HG03558 (cell line): ENCODE data around the gene CAMK1.

Experiments used
- ATAC-seq: cut with Tn5 transposase; IDR thresholded peaks from one replicate; pipeline ENCODE4 v1.9.1; 2021; ENCODE audit warnings: moderate number of reproducible peaks; ENCODE audit not compliant: unreplicated experiment; ENCODE audit errors: extremely low read depth

CAMK1 gene

DNA sequence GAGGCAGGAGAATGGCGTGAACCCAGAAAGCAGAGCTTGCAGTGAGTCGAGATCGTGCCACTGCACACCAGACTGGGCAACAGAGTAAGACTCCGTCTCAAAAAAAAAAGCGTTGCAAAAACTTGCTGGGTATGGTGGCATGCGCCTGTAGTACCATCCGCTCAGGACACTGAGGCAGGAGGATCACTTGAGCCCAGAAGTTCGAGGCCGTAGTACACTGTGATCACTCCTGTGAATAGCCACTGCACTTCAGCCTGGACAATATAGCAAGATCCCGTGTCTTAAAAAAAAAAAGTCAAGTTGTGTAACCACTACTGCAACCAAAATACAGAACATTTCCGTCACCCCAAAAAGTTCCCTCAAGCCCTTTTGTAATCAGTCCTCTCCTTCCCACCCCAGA lies 24.7 kb upstream of the CAMK1 start:
- no peak for ATAC-seq

DNA sequence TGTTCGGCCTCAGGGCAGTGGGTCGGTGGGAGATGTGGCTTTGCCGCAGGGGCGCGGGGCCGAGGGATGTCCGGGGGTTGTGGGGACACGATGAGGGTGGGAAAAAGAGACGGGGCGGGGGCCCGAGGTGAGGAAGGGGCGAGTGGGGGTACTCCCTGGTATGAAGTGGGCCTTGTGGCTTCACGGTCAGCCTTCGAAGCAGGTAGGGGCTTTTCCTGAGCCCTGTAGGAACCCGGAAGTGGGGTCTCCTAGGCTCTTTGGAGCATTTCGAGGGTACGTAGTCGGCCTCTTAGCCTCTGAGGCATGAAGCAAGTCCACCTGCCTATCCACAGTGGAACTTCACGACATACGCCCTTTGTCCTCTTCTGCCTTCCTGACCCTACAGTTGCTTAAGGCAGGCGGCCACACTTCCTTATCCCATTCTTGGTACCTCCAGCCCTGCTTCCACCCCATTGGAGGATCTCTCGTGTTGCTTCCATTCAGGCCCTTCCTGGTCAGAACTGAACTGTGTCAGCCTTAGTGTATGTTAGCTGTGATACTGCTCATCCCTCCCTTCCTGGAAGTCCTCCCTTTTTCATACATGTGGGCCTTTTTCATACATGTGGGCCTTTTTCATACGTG lies 23.5 kb upstream of the CAMK1 start:
- no peak for ATAC-seq

DNA sequence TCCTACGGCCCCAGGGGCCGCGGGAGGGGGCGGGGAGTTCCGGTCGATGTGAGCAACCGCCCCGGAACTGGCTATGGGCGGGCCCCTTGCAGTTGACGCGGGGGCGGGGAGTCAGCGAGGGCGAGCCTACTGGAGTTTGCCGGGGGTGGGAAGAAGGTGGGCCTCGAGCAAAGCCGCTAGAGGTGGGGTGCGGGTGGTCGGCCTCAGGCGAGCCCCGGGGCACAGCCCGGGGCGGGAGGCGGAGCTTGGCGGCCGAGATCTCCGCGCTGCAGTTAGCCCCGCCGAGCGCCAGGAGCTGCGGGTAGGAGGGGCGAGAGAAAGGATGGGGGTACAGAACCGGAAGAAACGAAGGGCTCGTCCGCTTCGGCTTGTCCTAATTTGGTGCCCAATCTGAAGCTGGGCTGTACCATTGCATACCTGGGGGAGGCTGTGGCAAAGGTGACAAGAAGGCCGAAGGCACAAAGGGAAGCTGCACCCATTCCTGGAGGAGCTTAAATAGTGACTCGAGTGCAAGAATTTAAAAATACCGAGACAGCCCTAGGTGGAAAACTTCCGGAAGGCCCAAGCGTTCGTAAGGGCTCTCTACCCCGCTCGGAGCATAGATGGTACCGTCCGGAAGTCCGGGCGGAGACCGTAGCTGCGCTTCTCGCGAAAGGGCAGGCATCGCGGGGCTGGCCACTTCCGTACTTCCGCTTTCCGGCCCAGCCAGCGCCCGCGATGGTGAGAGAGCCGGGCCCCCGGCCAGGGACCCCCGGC lies 22.8 kb upstream of the CAMK1 start, which contains the start of the genes ARPC4 and TADA3:
Gene ARPC4, plus strand, starts transcription at position 678 of the 756 bp plus-strand sequence. Its CDS starts 40 bp downstream, at position 718.
Gene TADA3, minus strand, starts transcription at position 69 of the 756 bp plus-strand sequence. CDS start 1,007 bp downstream, outside the sequence.
- ATAC-seq, result peak; percentile 57

DNA sequence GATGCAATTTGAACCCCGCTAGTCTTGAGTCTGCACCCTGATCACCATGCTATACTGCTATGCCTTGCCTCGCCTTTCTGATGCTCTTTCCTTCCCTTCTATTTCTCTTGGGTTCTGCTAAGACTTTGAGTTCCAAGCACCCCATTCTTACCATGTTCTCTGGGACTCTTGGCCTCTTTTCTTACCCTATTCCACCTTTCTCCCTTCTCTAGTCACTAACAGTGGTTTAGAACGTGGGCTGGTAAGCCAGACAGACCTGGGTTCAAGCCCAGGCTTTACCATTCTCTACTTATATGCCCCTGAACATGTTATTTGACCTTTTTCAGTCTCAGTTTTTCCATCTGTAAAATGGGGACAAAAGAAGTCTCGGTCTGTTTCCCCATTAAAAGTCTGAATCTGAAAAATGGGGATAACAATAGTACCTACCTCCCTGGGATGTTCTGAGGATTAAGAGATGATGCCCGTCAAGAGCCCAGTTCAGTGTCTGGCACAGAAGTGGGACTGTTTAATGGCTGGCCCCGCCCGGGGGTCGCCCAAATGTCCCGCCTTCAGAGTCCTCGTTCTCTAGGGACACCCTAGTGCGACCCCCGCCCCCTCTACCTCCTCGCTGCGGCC lies 22.1 kb upstream of the CAMK1 start:
- no peak for ATAC-seq

DNA sequence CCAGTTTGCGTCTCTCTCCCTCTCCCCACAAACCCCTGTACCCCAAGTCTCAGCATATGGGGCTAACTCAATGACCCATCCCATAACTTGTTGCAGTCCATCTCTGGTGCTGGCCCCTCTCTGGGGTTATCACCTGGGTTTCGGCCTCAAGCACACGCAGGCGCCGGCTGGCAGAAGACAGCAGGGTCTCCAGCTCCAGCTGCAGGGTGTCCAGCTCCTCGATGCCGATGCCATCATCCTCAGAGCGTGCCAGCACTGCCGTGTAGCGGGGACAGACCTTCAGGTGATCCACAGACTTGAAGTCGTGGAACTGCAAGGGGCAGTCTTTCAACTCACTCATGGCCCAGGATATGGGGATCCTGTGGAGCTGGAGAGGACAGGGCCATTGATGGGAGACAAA lies 21.4 kb upstream of the CAMK1 start:
- no peak for ATAC-seq

DNA sequence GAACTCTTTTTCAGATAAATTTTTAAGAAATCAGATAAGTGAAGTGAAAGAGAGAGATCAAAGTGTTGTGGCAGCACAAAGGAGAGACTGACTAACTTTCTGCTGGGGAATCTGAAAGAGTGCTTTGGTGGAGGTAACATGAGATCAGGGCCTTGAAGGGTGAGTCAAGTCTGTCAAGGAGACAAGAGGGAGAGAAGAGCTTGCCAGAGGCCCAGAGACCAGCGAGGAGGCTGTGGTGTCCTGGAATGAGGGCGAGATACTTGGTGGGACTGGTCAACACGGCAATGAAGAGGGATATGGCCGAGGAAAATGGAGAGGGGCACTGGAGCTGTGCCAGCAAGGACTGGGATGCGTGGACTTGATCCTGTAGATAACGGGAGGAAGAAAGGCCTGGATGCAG lies 18.0 kb upstream of the CAMK1 start:
- ATAC-seq, result no peak

DNA sequence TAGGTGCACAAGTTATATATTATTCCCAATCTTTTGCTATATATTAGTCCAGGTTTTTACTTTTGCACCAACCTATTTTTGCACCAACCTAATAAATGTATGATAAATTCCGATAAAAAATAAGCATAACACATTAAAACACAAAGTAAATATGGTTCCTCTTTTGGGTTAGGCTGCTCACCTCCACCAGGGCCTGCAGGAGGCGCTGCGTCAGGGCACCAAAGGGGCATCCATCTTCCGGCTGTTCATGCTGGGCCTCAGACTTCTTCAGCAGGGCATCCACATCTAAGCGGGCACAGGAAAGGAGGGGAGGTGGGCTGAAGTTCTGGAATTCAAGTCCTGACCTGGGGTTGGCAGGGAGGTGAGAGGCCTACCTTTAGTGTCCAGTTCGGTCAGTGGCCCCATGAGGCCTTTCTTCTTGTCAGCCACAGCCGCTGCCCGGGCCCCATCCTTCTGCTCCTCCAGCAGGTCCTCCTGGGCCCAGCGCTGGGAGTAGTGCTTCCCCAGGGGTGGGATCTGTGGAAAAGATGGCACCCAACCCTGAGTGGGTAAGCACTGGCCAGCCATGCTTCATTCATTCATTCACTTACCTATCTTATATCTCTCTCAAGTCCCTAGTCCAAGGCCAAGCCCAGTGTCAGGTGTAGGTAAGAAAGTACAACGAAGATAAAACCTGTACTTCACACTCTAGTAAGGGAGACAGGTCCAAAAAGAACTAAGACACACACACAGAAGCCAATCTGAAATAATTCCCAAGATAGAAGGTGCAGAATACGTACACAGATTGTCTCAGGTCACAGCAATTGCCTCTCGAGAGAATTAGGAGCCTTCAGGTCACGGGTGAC lies 17.3 kb upstream of the CAMK1 start:
- no peak for ATAC-seq

DNA sequence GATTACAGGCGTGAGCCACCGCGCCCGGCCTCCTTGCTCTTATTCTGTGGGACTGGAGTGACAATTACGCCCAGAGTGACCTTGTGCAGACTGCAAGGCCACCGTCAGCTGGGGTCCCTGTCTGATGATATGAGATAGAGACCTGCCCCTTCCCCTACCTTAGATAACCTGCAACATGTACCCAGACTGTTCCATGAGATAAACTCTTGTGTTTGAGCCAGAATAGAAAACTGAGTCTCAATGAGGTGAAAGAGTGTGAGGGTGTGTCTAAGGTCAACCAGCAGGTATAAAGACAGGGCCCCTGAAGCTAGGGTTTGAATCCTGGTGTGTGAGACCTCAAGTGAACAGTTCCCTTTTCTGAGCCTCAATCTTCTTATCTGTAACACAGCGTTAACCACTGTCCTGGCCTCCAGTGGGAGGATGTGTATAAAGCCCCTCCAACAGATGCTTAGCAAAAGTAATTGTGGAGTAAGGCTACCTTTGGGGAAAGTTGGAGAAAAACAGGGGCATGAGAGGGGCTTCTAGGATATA lies 16.5 kb upstream of the CAMK1 start:
- ATAC-seq, result no peak

DNA sequence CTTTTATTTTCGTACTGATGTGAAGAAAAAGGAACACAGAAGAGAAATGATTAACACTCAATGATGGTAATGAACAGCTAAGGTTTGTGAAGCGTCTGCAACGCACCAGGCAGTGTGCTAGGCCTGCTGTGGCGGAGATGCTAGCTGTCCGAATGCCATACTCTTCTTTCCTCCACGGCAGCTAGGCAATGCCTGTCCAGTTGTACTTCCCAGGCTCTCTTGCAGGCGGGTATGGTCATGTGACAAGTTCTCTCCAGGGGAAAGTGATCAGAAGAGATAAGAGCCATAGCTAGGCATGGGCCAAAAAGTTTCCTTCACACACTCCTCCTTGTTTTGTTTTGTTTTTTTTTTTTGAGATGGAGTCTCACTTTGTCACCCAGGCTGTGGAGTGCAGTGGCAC lies 15.9 kb upstream of the CAMK1 start:
- no peak for ATAC-seq

DNA sequence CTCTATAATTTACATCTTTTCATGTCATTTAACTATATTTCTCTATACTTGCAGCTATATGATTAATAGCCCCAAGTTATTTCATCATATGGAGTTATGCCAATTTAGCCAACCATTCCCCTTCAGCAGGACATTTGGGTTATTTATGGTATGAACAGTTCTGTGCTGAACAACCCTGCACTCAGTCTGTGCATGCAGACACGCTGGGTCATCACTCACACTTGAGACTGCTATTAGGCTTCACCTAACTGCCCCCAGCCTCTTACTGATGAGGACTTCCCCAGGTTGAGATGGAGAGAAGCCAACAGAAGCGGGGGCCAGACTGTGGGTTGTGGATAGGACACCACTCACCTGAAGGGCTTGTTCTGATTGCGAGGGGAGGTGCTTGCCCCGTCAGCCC lies 15.2 kb upstream of the CAMK1 start:
- ATAC-seq, result no peak

DNA sequence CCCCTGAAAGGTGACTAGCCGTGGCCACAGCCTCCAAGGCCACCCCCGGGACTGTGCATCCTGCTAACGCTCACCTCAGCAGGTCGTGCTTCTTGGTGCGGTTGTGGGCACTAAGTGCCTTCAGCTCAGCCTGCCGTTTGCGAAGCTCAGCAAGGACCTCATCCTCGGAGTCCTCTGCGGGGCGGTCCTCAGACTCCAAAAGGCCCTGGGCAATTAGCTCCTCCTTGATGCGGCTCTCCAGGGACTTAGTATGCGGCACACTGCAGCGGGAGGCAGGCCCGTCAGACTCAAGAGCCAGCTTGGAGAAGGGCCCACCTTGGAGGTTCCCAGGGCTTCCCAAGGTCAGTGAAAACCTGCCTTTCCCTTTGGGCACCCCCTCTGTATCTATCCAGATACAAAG lies 14.2 kb upstream of the CAMK1 start:
- ATAC-seq, result no peak

DNA sequence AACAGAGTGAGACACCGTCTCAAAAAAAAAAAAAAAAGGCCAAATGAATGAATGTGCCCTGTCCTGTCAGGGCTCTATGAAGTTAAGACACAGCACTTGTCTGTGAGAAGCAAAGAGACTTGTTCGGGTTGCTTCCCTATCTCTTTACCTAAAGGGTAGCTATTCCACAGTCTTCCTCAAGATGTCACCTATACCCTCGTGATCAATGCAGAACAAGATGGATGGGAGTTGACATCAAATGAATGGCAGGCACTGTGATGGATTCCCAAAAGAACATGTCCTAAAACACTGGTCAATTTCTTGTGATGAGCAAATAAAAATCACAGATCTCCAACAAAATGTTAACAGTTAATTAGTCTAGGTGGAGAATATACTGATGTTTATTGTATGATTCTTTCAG lies 13.0 kb upstream of the CAMK1 start:
- ATAC-seq, result no peak

DNA sequence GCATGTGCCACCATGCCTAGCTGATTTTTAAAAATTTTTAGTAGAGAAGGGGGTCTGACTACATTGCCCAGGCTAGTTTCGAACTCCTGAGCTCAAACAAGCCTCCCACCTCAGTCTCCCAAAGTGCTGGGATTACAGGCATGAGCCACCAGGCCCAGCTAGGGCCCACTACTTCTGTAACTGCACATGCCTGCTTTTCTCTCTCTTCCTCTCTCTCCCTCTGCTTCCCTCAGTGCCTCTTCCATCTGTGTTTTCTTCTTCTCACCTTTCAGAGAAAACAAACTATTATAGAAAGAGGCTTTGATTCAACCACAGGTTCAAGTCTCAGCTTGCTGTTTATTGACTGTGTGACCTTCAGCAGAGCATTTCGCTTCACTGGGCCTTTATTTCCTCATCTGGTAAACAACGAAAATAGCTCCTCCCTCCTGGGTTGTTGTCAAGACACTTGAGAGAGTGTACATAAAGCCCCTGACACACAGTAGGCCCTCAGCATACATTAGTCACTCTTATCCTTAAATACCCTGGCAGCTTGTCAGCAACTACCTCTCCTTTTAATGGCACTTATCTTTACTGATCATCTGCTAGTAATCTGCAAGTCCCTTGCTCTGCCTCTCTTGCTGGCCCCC lies 12.3 kb upstream of the CAMK1 start:
- no peak for ATAC-seq

DNA sequence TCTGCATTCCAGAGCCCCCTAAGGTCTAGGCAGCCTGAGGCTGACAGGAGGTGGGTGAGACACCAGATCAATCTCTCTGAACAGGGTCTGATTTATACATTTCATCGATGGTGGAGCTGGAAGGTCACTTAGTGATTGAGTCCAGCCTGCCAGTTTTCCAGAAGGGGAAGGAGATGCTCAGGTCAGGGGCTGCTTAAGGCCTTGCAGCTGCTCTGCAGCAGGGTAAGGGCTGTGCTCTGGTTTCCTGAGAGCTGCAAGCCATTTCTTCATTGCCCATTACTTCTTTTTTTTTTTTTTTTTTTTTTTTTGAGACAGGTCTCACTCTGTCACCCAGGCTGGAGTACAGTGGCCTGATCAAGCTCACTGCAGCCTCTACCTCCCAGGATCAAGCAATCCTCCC lies 11.8 kb upstream of the CAMK1 start:
- no peak for ATAC-seq

DNA sequence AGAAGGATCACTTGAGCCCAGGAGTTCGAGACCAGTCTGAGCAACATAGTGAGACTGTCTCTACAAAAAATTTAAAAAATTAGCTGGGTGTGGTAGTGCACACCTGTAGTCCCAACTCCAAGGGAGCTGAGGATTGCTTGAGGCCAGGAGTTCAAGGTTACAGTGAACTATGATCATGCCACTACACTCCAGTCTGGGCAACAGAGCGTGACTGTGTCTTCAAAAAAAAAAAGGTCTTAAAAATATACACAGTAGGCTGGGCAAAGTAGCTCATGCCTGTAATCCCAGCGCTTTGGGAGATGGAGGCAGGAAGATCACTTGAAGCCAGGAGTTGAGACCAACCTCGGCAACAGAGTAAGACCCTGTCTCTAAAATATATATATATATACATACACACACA lies 11.2 kb upstream of the CAMK1 start:
- ATAC-seq, result no peak

DNA sequence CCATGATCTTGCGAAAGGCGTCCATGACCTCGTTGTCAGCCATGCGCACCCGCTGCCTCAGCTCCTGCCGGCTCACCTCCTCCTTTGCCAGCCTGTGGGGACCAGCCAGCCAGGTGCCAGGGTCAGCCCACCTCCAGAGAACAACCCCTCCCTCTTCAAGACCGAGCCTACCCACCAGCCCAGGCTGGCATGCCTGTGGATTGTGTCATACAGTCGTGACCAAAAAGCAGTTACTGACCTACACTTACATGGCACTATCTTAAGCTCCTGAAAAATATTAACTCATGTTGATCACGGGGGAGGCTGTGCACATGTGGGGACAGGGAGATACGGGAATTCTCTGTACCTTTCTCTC lies 10.7 kb upstream of the CAMK1 start:
- ATAC-seq, result no peak

DNA sequence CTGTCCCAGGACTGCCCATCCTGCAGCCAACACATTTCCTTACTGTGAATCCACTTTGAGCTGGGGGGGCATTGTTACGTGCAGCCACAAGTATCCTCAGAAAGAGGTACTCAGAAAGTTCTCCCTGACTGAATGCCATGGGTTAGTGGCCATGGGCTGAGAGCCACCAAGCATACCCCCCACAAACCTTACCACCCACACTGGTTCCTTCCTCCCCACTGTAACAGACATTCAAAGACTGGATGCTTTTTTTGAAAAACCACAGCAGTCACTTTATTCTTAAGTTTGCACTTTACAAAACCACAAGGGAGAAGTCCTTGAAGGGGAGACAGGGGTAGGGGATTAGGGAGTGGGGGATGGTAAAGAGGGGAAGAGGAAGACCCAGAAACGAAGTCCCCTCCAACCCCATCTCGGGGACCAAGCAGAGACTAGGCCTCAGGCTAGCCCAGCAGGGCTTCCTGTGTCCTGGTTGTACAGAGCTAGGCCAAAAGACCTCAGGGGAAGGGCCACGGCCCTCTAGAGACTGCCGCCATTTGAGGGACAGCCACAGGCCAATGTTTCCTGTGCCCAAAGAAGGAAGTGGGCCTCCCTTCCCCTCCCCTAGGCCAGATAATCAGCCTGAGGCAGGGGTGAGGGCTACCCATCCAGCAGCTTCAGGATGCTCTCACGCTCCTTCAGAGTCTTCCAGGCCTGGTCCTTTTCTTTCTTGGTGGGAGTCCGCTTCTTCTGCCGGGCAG lies 10.1 kb upstream of the CAMK1 start:
- no peak for ATAC-seq

DNA sequence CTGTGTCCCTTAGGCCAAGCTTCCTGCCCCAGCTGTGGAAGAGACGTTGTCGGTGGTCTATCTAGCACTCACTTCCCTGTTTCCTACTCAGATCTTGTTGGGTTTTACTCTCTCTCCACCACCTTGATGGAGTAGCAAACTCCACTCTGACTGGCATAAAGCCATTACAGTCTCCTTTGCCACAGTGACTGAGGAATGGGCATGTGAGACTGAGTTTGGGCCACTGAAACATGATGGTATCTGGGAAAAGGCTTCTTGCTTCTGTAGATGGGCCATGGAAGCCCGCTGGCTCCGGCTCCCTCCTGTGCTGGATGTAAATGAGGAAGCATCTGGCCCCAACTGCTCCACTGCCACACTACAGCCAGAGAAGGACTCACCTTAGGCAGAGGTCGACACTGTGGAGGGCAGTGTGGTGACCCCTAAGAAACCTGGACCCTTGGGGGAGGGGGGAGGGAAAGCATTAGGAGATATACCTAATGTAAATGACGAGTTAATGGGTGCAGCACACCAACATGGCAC lies 9.4 kb upstream of the CAMK1 start:
- no peak for ATAC-seq
